ENCODE results near the gene ASPHD2. TPM values are rescaled to one million over a fixed set of nuclear protein-coding genes. Genes with fewer than 3 reads are reported as not detected.

ASPHD2 gene
- total RNA-seq, 4 donors from 2014 or later, result 0.20 to 2.2 (median 1.2) TPM

- TF ChIP-seq CTCF (IDR thresholded peaks at IDR 0.05) (no peak), POLR2A (IDR thresholded peaks at IDR 0.05) (no peak), POLR2AphosphoS5 (IDR thresholded peaks at IDR 0.05) (no peak), EP300 (IDR thresholded peaks at IDR 0.05; ENCODE audit: low read depth) (no peak)
- no peaks in the 10 kb centered on the region for H3K9me3 ChIP-seq
- in situ Hi-C loops (cut with MboI; ENCODE audit: low pct_ligation_motif_present in 1 of 4, low pct_unique_long_range_greater_than_20kb in 1 of 4, low sequenced_read_pairs in 3 of 4) (no loop called here), intact Hi-C loops (cut with DNase I; ENCODE audit: low total_unique reads) (no loop called here)
- DNase-seq, result no peak
- H3K4me3 ChIP-seq, result no peak overlapping the region
- no peak overlapping the region for H3K27ac ChIP-seq
- no peaks in the 10 kb centered on the region for H3K4me1 ChIP-seq
- WGBS, 2 donors (ENCODE audit: low coverage in 1 of 2), result 39 to 64% methylated on average over 3 to 15 of the region's 15 CpGs
- no peaks in the 10 kb centered on the region for H3K27me3 ChIP-seq
- no peaks in the 10 kb centered on the region for H3K36me3 ChIP-seq
Measured at GRCh38 chr22:26445577-26446275, 16.7 kb downstream of the ASPHD2 start.

GRCh38 chr22:26446808-26447515, 17.9 kb downstream of the ASPHD2 start:
- no peaks in the 10 kb centered on the region for H3K9me3 ChIP-seq
- DNase-seq, result no peak
- H3K4me1 ChIP-seq, result no peaks in the 10 kb centered on the region
- no peaks in the 10 kb centered on the region for H3K27me3 ChIP-seq
- in situ Hi-C loops (cut with MboI; ENCODE audit: low pct_ligation_motif_present in 1 of 4, low pct_unique_long_range_greater_than_20kb in 1 of 4, low sequenced_read_pairs in 3 of 4), result no loop called here
- peak overlapping the region in 2 of 4 donors; percentile 21 to 68 for H3K27ac ChIP-seq
- no peak for TF ChIP-seq CTCF (IDR thresholded peaks at IDR 0.05)
- TF ChIP-seq POLR2A (IDR thresholded peaks at IDR 0.05), result no peak
- TF ChIP-seq POLR2AphosphoS5 (IDR thresholded peaks at IDR 0.05), result no peak
- TF ChIP-seq EP300 (IDR thresholded peaks at IDR 0.05; ENCODE audit: low read depth), result no peak
- H3K4me3 ChIP-seq, result no peak overlapping the region
- H3K36me3 ChIP-seq, result no peaks in the 10 kb centered on the region
- intact Hi-C loops (cut with DNase I; ENCODE audit: low total_unique reads), result no loop called here
- WGBS, 2 donors (ENCODE audit: low coverage in 1 of 2), result 78 to 92% methylated on average over 7 to 17 of the region's 17 CpGs

- Histone ChIP-seq H3K36me3 (peaks cover 0 to 6% (median 0%) of the 10 kb centered on the region in 4 donors), H3K27me3 (no peaks in the 10 kb centered on the region), H3K4me3 (no peak overlapping the region), H3K27ac (peak overlapping the region in 2 of 4 donors; percentile 21 to 68), H3K4me1 (no peaks in the 10 kb centered on the region), H3K9me3 (no peaks in the 10 kb centered on the region)
- no peak for DNase-seq
- intact Hi-C loops (cut with DNase I; ENCODE audit: low total_unique reads) (no loop called here), in situ Hi-C loops (cut with MboI; ENCODE audit: low pct_ligation_motif_present in 1 of 4, low pct_unique_long_range_greater_than_20kb in 1 of 4, low sequenced_read_pairs in 3 of 4) (no loop called here)
- TF ChIP-seq CTCF (IDR thresholded peaks at IDR 0.05) (no peak), EP300 (IDR thresholded peaks at IDR 0.05; ENCODE audit: low read depth) (no peak), POLR2A (IDR thresholded peaks at IDR 0.05) (no peak), POLR2AphosphoS5 (IDR thresholded peaks at IDR 0.05) (no peak)
- WGBS, 2 donors (ENCODE audit: low coverage in 1 of 2), result 67 to 79% methylated on average over 4 to 11 of the region's 15 CpGs
Measured at GRCh38 chr22:26447584-26448329, 18.7 kb downstream of the ASPHD2 start.

- TF ChIP-seq POLR2A (IDR thresholded peaks at IDR 0.05), result no peak
- TF ChIP-seq CTCF (IDR thresholded peaks at IDR 0.05), result no peak
- TF ChIP-seq POLR2AphosphoS5 (IDR thresholded peaks at IDR 0.05), result no peak
- TF ChIP-seq EP300 (IDR thresholded peaks at IDR 0.05; ENCODE audit: low read depth), result no peak
- no peaks in the 10 kb centered on the region for H3K27me3 ChIP-seq
- no peaks in the 10 kb centered on the region for H3K4me1 ChIP-seq
- DNase-seq, result no peak
- no peak overlapping the region for H3K27ac ChIP-seq
- H3K36me3 ChIP-seq, result peaks cover 0 to 11% (median 0%) of the 10 kb centered on the region in 4 donors
- intact Hi-C loops (cut with DNase I; ENCODE audit: low total_unique reads), result no loop called here
- in situ Hi-C loops (cut with MboI; ENCODE audit: low pct_ligation_motif_present in 1 of 4, low pct_unique_long_range_greater_than_20kb in 1 of 4, low sequenced_read_pairs in 3 of 4), result no loop called here
- no peaks in the 10 kb centered on the region for H3K9me3 ChIP-seq
- no peak overlapping the region for H3K4me3 ChIP-seq
- WGBS, 2 donors (ENCODE audit: low coverage in 1 of 2), result 50 to 77% methylated on average over 3 to 4 of the region's 5 CpGs
Measured at GRCh38 chr22:26448334-26448733, 19.3 kb downstream of the ASPHD2 start.

Data from transverse colon (tissue), 4 donors.